ENCODE measurements around the gene LAMA2.

LAMA2 gene, protein sequence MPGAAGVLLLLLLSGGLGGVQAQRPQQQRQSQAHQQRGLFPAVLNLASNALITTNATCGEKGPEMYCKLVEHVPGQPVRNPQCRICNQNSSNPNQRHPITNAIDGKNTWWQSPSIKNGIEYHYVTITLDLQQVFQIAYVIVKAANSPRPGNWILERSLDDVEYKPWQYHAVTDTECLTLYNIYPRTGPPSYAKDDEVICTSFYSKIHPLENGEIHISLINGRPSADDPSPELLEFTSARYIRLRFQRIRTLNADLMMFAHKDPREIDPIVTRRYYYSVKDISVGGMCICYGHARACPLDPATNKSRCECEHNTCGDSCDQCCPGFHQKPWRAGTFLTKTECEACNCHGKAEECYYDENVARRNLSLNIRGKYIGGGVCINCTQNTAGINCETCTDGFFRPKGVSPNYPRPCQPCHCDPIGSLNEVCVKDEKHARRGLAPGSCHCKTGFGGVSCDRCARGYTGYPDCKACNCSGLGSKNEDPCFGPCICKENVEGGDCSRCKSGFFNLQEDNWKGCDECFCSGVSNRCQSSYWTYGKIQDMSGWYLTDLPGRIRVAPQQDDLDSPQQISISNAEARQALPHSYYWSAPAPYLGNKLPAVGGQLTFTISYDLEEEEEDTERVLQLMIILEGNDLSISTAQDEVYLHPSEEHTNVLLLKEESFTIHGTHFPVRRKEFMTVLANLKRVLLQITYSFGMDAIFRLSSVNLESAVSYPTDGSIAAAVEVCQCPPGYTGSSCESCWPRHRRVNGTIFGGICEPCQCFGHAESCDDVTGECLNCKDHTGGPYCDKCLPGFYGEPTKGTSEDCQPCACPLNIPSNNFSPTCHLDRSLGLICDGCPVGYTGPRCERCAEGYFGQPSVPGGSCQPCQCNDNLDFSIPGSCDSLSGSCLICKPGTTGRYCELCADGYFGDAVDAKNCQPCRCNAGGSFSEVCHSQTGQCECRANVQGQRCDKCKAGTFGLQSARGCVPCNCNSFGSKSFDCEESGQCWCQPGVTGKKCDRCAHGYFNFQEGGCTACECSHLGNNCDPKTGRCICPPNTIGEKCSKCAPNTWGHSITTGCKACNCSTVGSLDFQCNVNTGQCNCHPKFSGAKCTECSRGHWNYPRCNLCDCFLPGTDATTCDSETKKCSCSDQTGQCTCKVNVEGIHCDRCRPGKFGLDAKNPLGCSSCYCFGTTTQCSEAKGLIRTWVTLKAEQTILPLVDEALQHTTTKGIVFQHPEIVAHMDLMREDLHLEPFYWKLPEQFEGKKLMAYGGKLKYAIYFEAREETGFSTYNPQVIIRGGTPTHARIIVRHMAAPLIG (N-terminal part only)

DNA sequence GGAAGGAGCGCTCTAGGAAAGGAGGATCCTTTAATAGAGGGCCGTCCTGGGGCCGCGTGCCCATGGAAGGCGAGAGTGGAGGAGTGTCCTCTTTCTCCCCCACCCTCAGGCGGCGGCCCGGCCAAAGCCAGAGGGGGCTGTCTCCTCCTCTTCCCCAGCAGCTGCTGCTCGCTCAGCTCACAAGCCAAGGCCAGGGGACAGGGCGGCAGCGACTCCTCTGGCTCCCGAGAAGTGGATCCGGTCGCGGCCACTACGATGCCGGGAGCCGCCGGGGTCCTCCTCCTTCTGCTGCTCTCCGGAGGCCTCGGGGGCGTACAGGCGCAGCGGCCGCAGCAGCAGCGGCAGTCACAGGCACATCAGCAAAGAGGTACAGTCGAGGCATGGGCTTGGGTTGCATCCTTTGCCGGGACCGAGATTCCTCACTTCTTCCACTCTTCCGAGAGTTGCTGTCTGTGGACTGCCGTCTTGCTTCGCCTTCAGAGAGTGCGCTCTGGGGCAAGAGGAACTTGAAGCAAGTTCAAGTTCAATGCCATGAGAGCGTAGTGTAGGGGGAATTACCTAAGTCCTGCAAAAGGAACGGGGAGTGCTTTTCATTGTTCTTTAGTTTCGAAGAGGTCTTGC lies at the start of gene LAMA2:
Gene LAMA2 (plus strand): TSS at position 148 of the 621 bp plus-strand sequence. CDS start 108 bp downstream, at position 256.
- ATAC-seq: peak; percentile 49
- peak within 1 kb of the TSS; percentile 24 for H3K4me3 Mint-ChIP-seq
- H3K27ac Mint-ChIP-seq: no peak within 1 kb of the TSS

DNA sequence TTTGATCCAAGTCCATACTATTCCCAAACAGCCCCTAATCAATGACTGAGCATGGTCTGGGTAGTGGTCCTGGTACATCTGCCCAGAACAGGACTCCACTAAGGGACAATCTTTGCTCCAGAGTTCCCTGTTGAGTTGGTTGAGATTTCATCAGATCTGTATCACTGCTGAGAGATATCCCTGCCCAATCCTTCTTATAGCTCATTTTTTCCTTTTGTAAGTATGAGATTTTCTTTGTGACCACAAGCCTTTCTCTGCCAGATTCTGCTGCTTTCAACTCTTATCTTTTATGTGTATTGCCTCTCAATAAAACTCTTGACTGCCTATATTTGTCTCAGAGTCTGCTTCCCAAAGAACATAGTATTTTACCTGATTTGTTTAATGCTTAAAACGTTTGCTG lies 46.2 kb upstream of the LAMA2 start:
- no peaks in the 10 kb centered on the region for H3K27me3 Mint-ChIP-seq
- no peaks in the 10 kb centered on the region for H3K9me3 Mint-ChIP-seq
- H3K36me3 Mint-ChIP-seq (ENCODE audit: low read depth): no peaks in the 10 kb centered on the region
- no peak overlapping the region for H3K27ac Mint-ChIP-seq
- ATAC-seq: no peak
- no peak for DNase-seq
- H3K4me3 Mint-ChIP-seq: no peak overlapping the region
- H3K4me1 Mint-ChIP-seq: no peaks in the 10 kb centered on the region

More for the DNA sequence above, at the start of gene LAMA2:
- Mint-ChIP-seq H3K27me3 (peaks cover 30% of the 10 kb centered on the region), H3K4me1 (peaks cover 4% of the 10 kb centered on the region), H3K36me3 (ENCODE audit: low read depth) (no peaks in the 10 kb centered on the region), H3K9me3 (no peaks in the 10 kb centered on the region)
- peak; percentile 4 for DNase-seq

GRCh38 chr6:128841518-128841917 lies 41.4 kb upstream of the LAMA2 start:
- DNase-seq (no peak), ATAC-seq (no peak)
- no peaks in the 10 kb centered on the region for H3K9me3 Mint-ChIP-seq
- H3K4me1 Mint-ChIP-seq: no peaks in the 10 kb centered on the region
- no peaks in the 10 kb centered on the region for H3K36me3 Mint-ChIP-seq (ENCODE audit: low read depth)
- H3K27ac Mint-ChIP-seq: no peak overlapping the region
- H3K4me3 Mint-ChIP-seq: no peak overlapping the region
- H3K27me3 Mint-ChIP-seq: no peaks in the 10 kb centered on the region

DNA sequence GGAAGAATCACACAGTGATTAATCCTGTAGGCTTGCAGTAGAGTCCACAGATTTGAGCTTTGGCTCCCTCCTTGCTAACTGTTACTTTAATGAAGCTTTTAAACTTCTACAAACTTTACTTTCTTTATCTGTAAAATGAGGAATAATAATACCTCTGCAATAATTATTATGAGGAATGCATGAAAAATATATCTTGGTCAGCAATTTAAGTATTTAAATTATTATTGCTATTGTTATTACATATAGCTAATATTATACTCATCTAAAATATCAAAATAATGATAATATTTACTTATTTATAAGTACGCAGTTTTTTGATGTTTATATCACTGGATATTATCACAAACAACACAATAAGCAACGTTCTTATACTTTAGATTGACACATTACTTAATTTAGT lies 38.3 kb upstream of the LAMA2 start:
- Mint-ChIP-seq H3K9me3 (no peaks in the 10 kb centered on the region), H3K27me3 (no peaks in the 10 kb centered on the region), H3K36me3 (ENCODE audit: low read depth) (no peaks in the 10 kb centered on the region), H3K4me3 (no peak overlapping the region), H3K4me1 (no peaks in the 10 kb centered on the region), H3K27ac (no peak overlapping the region)
- DNase-seq: no peak
- no peak for ATAC-seq

DNA sequence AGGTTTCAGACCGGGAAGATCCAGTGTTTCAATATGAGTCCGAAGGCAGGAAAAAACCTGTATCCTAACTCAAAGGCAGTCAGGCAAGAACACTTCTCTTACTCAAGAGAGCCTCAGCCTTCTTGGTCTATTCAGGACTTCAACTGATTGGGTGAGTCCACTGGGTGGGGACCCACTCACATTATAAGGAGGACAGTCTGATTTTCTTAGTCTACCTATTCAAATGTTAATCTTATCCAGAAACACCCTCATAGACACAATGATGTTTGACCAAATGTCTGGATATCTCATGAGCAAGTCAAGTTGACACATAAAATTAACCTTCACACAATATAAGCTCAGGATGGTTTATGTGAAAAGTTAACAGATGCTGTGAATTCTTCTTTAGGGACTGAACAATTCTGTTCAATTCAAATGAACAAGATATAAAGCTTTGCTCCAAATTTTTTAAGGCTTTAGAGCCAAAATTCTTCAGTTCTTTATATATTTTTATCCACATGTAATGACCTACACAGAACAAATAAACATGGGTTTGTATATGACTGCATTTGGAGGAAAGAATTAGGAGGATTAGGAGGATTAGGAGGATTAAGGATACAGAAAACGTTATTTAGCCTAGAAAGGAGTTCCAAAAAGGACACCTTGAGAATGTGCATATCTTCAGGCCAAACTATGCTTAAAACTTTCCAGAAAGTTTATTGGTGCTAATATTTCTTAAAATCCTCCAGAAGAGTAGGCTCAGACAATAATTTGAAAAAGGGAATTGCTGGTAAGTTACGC lies 35.3 kb upstream of the LAMA2 start:
- H3K27me3 Mint-ChIP-seq: peaks cover 2% of the 10 kb centered on the region
- no peaks in the 10 kb centered on the region for H3K9me3 Mint-ChIP-seq
- DNase-seq (no peak), ATAC-seq (no peak)
- H3K4me3 Mint-ChIP-seq: no peak overlapping the region
- no peaks in the 10 kb centered on the region for H3K36me3 Mint-ChIP-seq (ENCODE audit: low read depth)
- no peak overlapping the region for H3K27ac Mint-ChIP-seq
- H3K4me1 Mint-ChIP-seq: no peaks in the 10 kb centered on the region

DNA sequence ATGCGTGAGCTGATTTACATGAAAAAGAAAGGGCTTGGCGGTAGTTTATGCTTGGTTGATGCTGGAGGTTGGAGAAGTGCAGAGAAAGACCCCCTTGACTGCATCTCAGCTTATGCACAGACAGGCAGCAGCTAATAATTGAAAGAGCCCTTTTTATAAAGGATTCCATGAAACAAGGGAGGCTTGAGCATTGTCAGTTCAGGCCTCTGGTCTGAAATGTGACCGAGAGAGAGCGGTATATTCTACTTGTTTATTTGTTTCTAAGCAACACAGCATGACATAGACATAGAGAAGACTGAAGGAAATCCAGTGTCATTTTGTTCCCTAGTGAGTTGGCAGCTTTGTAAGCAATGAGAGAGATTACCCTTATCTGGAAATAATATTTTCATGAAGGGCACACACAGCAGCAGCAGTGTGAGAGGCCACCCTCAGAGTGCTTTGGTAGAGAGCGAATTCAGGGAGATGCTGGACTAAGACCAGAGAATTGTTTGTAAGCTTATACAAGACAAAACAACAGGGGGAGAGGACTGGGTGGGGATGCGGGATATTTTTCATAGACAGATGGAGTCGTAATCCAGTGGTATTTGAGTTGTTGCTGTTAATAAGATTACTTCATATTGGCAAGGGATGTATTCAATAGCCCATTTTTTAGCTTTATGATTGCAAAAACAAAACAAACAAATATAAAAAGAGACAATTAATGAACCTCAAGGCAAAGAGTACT lies 34.6 kb upstream of the LAMA2 start:
- Mint-ChIP-seq H3K27me3 (peaks cover 2% of the 10 kb centered on the region), H3K9me3 (no peaks in the 10 kb centered on the region), H3K27ac (no peak overlapping the region), H3K36me3 (ENCODE audit: low read depth) (no peaks in the 10 kb centered on the region), H3K4me3 (no peak overlapping the region), H3K4me1 (no peaks in the 10 kb centered on the region)
- ATAC-seq: no peak
- DNase-seq: no peak

GRCh38 chr6:128855581-128856085 lies 27.3 kb upstream of the LAMA2 start:
- peaks cover 6% of the 10 kb centered on the region for H3K9me3 Mint-ChIP-seq
- no peaks in the 10 kb centered on the region for H3K36me3 Mint-ChIP-seq (ENCODE audit: low read depth)
- peaks cover 1% of the 10 kb centered on the region for H3K27me3 Mint-ChIP-seq
- no peak overlapping the region for H3K4me3 Mint-ChIP-seq
- DNase-seq (no peak), ATAC-seq (no peak)
- no peaks in the 10 kb centered on the region for H3K4me1 Mint-ChIP-seq
- no peak overlapping the region for H3K27ac Mint-ChIP-seq

GRCh38 chr6:128857806-128858205 lies 25.1 kb upstream of the LAMA2 start:
- Mint-ChIP-seq H3K36me3 (ENCODE audit: low read depth) (no peaks in the 10 kb centered on the region), H3K4me1 (no peaks in the 10 kb centered on the region), H3K9me3 (peaks cover 19% of the 10 kb centered on the region), H3K27me3 (no peaks in the 10 kb centered on the region), H3K27ac (no peak overlapping the region), H3K4me3 (no peak overlapping the region)
- ATAC-seq (no peak), DNase-seq (no peak)

DNA sequence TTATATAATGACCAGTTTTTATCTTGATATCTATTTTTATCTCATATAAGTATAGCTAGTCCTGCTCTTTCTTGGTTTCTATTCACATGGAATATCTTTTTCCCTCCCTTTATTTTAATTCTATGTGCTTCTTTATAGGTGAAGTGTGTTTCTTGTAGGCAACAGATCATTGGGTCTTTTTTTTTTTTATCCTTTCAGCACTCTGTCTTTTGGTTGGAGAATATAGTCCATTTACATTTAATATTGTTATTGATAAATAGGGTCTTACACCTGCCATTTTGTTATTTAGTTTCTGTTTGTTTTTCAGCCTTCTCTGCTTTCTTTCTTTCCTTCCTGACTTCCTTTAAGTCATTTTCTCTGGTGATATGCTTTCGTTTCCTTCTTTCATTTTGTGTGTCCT lies 22.2 kb upstream of the LAMA2 start:
- H3K4me1 Mint-ChIP-seq: no peaks in the 10 kb centered on the region
- no peak overlapping the region for H3K27ac Mint-ChIP-seq
- H3K36me3 Mint-ChIP-seq (ENCODE audit: low read depth): no peaks in the 10 kb centered on the region
- ATAC-seq (no peak), DNase-seq (no peak)
- H3K9me3 Mint-ChIP-seq: peaks cover 19% of the 10 kb centered on the region
- H3K4me3 Mint-ChIP-seq: no peak overlapping the region
- H3K27me3 Mint-ChIP-seq: no peaks in the 10 kb centered on the region

DNA sequence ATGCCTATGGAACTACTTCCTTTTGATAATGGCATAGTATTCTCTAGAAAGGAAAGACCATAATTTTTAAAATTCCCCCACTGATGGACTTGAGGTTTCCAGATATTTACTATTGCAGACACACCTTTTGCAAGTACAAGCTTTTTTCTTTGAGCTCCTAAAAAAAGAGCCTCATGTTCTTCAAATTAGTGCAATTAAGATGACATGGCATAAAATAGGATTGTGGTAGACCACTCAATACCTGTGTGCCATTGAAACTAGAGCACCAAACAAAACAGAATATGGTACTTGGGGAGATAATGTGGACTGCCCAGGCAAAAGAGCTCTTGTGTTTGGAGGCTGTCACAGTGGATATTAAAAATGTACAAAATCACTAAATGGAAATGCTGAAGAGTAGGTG lies 19.0 kb upstream of the LAMA2 start:
- DNase-seq (no peak), ATAC-seq (no peak)
- H3K4me1 Mint-ChIP-seq: no peaks in the 10 kb centered on the region
- peaks cover 19% of the 10 kb centered on the region for H3K9me3 Mint-ChIP-seq
- no peaks in the 10 kb centered on the region for H3K27me3 Mint-ChIP-seq
- H3K36me3 Mint-ChIP-seq (ENCODE audit: low read depth): no peaks in the 10 kb centered on the region
- no peak overlapping the region for H3K27ac Mint-ChIP-seq
- H3K4me3 Mint-ChIP-seq: no peak overlapping the region

- ATAC-seq: no peak
- H3K4me3 Mint-ChIP-seq: no peak overlapping the region
- no peak for DNase-seq
Observed at GRCh38 chr6:128870746-128871145, 12.2 kb upstream of the LAMA2 start.

DNA sequence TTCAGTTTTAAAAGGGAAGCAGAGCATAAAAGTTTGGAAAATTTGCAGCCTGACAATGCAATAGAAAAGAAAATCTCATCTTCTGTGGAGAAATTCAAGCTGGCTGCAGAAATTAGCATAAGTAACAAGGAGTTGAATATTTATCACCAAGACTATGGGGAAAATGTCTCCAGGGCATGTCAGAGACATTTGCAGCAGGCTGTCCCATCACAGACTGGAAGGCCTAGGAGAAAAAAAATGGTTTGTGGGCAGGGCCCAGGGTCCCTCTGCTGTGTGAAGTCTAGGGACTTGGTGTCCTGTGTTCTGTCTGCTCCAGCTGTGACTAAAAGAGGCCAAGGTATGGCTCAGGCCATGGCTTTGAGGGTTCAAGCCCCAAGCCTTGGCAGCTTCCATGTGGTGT lies 8.1 kb upstream of the LAMA2 start:
- H3K36me3 Mint-ChIP-seq (ENCODE audit: low read depth): no peaks in the 10 kb centered on the region
- H3K4me3 Mint-ChIP-seq: no peak overlapping the region
- H3K27me3 Mint-ChIP-seq: peaks cover 3% of the 10 kb centered on the region

More at GRCh38 chr6:128870746-128871145, 12.2 kb upstream of the LAMA2 start:
- Mint-ChIP-seq H3K9me3 (no peaks in the 10 kb centered on the region), H3K27ac (no peak overlapping the region), H3K27me3 (no peaks in the 10 kb centered on the region), H3K4me1 (no peaks in the 10 kb centered on the region), H3K36me3 (ENCODE audit: low read depth) (no peaks in the 10 kb centered on the region)

DNA sequence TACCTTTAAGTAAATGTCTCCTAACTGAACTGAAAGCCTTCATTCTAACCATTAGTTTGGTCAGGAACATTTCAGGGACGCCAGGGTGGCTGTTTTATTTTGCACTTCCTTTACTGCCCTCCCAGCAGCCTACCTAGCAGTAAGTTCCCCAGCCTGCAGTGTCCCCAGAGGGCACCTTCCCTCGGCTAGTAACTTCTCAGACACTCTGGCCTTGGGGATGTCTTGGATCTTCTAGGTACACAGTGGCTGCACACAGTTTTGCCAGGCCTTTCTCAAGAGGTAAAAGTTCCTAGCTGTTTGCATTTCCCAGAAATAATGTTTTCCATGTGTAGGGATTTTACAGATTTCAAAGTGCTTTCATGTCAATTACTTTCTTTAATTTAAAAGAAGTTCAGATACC lies 378 bp upstream of the LAMA2 start:
- no peaks in the 10 kb centered on the region for H3K36me3 Mint-ChIP-seq (ENCODE audit: low read depth)
- peaks cover 33% of the 10 kb centered on the region for H3K27me3 Mint-ChIP-seq
- no peak overlapping the region for H3K27ac Mint-ChIP-seq
- no peak overlapping the region for H3K4me3 Mint-ChIP-seq
- ATAC-seq: no peak
- H3K9me3 Mint-ChIP-seq: no peaks in the 10 kb centered on the region
- DNase-seq: no peak
- H3K4me1 Mint-ChIP-seq: peaks cover 4% of the 10 kb centered on the region

More for the DNA sequence above, 8.1 kb upstream of the LAMA2 start:
- no peaks in the 10 kb centered on the region for H3K9me3 Mint-ChIP-seq
- H3K4me1 Mint-ChIP-seq: no peaks in the 10 kb centered on the region
- ATAC-seq (no peak), DNase-seq (no peak)
- H3K27ac Mint-ChIP-seq: no peak overlapping the region

Data from activated naive CD8-positive, alpha-beta T cell treated with anti-CD3 and anti-CD28 coated beads, Interleukin-2, amount 50 U/mL, for 24 hours (primary cell).